Measurements from ENCODE around the gene KRT16.
"Not testable (repeated sequence)": the region's sequence is repeated elsewhere in the genome, so short reads cannot be mapped to it uniquely, and the experiment has no call there.

KRT16 gene

GRCh38 chr17:41625602-41626001 lies 13.0 kb upstream of the KRT16 start:
- H3K27ac ChIP-seq (ENCODE audit: low read depth, low read length): no peak overlapping the region
- no peaks in the 10 kb centered on the region for H3K36me3 ChIP-seq (ENCODE audit: control insufficient read depth, insufficient read depth, low read length)
- no peak overlapping the region for H3K4me3 ChIP-seq (ENCODE audit: low read depth, low read length)
- no peaks in the 10 kb centered on the region for H3K27me3 ChIP-seq (ENCODE audit: control insufficient read depth, insufficient read depth, low read length)
- no peak overlapping the region for H3K9ac ChIP-seq (ENCODE audit: low read depth, low read length)
- H3K9me3 ChIP-seq (ENCODE audit: control insufficient read depth, insufficient read depth, low read length): no peaks in the 10 kb centered on the region
- no peaks in the 10 kb centered on the region for H3K4me1 ChIP-seq (ENCODE audit: control insufficient read depth, insufficient read depth, low read length)

DNA sequence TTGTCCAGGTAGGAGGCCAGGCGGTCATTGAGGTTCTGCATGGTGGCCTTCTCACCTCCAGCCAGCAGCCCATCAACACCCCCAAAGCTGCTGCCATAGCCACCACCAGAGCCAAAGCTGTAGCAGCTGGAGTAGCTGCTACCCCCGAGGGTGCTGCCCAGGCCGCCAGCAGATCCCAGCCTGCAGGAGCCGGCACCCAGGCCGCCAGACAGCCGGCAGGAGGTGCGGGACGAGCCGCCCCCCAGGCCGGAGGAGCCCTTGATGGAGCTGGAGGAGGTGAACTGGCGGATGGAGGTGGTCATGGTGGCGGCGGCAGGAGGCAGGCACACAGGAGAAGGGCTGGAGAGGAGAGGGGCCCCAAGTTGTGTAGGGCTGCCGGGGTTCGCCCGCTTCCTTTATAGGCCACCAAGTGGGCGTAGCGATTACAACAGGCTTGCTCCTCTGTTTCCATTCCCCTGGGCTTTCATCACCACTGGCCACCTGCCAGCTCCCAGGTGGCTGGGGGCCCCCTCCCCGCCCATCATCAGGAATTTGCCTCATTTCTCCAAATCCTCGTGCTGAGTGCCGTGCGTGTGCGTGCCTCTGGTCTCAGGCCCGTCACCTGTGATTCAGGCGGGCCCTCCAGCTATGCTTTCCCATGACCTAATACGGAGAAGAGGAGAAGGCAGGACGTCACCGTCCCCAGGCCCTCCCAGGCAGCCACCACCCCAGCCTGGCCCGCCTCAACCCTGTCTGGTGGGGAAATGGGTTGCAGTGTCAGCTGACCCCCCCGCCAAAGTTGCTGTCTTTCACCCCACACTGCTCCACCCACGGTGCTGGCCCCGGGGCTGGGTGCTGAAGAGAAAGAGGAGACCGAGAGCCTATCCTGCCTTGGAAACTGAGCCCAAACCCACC lies 11.9 kb upstream of the KRT16 start, which contains the start of gene KRT17:
TSS of gene KRT17 (minus strand) at position 368 of the 894 bp plus-strand sequence. CDS start at position 302, 66 bp downstream.
- no peaks in the 10 kb centered on the region for H3K27me3 ChIP-seq (ENCODE audit: control insufficient read depth, insufficient read depth, low read length)
- H3K27ac ChIP-seq (ENCODE audit: low read depth, low read length): no peak within 1 kb of the TSS
- no peak within 1 kb of the TSS for H3K4me3 ChIP-seq (ENCODE audit: low read depth, low read length)
- H3K36me3 ChIP-seq (ENCODE audit: control insufficient read depth, insufficient read depth, low read length): no peaks in the 10 kb centered on the region
- no peaks in the 10 kb centered on the region for H3K9me3 ChIP-seq (ENCODE audit: control insufficient read depth, insufficient read depth, low read length)
- no peak within 1 kb of the TSS for H3K9ac ChIP-seq (ENCODE audit: low read depth, low read length)
- H3K4me1 ChIP-seq (ENCODE audit: control insufficient read depth, insufficient read depth, low read length): no peaks in the 10 kb centered on the region

DNA sequence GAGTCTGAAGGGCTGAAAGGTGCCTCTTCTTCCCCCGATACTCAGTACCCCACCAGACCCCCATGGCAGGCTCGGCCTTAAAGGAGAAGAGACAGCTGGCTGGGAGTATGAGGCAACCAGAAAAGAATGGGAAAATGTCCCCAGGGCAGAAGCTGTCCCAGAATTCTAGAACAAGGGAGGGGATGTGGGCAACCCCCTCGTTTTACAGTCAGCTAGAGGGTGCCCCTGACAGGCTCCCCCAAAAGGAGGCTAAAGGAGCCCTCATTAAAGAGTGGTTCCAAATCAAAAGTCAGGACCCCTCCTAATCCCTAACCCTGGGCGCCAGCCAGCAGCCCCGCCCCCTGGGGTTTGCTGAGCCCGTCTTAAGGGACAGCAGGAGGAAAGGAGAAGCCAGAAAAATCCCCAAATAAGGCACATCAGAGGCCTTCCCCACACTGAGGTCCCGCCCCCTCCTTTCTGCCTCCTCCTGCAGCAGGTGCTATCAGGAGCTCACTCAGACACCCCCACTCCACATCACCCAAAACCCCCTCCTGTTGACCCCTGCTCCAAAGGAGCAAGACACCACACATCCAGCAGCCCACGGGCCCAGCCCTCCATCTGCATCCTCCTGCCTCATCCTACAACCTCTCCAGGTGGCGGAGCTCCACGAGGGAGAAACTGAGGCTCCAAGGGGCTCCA lies 10.8 kb upstream of the KRT16 start:
- not testable (repeated sequence) for H3K9ac ChIP-seq (ENCODE audit: low read depth, low read length); H3K27ac ChIP-seq (ENCODE audit: low read depth, low read length)

GRCh38 chr17:41622340-41623183 lies 10.0 kb upstream of the KRT16 start:
- not testable (repeated sequence) for H3K9ac ChIP-seq (ENCODE audit: low read depth, low read length); H3K36me3 ChIP-seq (ENCODE audit: control insufficient read depth, insufficient read depth, low read length); H3K27me3 ChIP-seq (ENCODE audit: control insufficient read depth, insufficient read depth, low read length); H3K4me1 ChIP-seq (ENCODE audit: control insufficient read depth, insufficient read depth, low read length); H3K9me3 ChIP-seq (ENCODE audit: control insufficient read depth, insufficient read depth, low read length); H3K27ac ChIP-seq (ENCODE audit: low read depth, low read length); H3K4me3 ChIP-seq (ENCODE audit: low read depth, low read length)

More for the DNA sequence above, 10.8 kb upstream of the KRT16 start:
- H3K4me3 ChIP-seq (ENCODE audit: low read depth, low read length); H3K9me3 ChIP-seq (ENCODE audit: control insufficient read depth, insufficient read depth, low read length); H3K27me3 ChIP-seq (ENCODE audit: control insufficient read depth, insufficient read depth, low read length); H3K4me1 ChIP-seq (ENCODE audit: control insufficient read depth, insufficient read depth, low read length); H3K36me3 ChIP-seq (ENCODE audit: control insufficient read depth, insufficient read depth, low read length): not testable (repeated sequence)

- H3K4me3 ChIP-seq (ENCODE audit: low read depth, low read length): no peak overlapping the region
- H3K9me3 ChIP-seq (ENCODE audit: control insufficient read depth, insufficient read depth, low read length): no peaks in the 10 kb centered on the region
- no peaks in the 10 kb centered on the region for H3K36me3 ChIP-seq (ENCODE audit: control insufficient read depth, insufficient read depth, low read length)
- no peak overlapping the region for H3K9ac ChIP-seq (ENCODE audit: low read depth, low read length)
- no peak overlapping the region for H3K27ac ChIP-seq (ENCODE audit: low read depth, low read length)
- H3K27me3 ChIP-seq (ENCODE audit: control insufficient read depth, insufficient read depth, low read length): no peaks in the 10 kb centered on the region
- no peaks in the 10 kb centered on the region for H3K4me1 ChIP-seq (ENCODE audit: control insufficient read depth, insufficient read depth, low read length)
Observed at GRCh38 chr17:41621916-41622315, 9.3 kb upstream of the KRT16 start.

GRCh38 chr17:41621435-41621817 lies 8.9 kb upstream of the KRT16 start:
- H3K27ac ChIP-seq (ENCODE audit: low read depth, low read length); H3K4me1 ChIP-seq (ENCODE audit: control insufficient read depth, insufficient read depth, low read length); H3K9me3 ChIP-seq (ENCODE audit: control insufficient read depth, insufficient read depth, low read length); H3K27me3 ChIP-seq (ENCODE audit: control insufficient read depth, insufficient read depth, low read length); H3K36me3 ChIP-seq (ENCODE audit: control insufficient read depth, insufficient read depth, low read length); H3K9ac ChIP-seq (ENCODE audit: low read depth, low read length); H3K4me3 ChIP-seq (ENCODE audit: low read depth, low read length): not testable (repeated sequence)

GRCh38 chr17:41620583-41621434 lies 8.2 kb upstream of the KRT16 start:
- H3K27me3 ChIP-seq (ENCODE audit: control insufficient read depth, insufficient read depth, low read length): no peaks in the 10 kb centered on the region
- H3K9me3 ChIP-seq (ENCODE audit: control insufficient read depth, insufficient read depth, low read length): no peaks in the 10 kb centered on the region
- no peak overlapping the region for H3K27ac ChIP-seq (ENCODE audit: low read depth, low read length)
- H3K4me1 ChIP-seq (ENCODE audit: control insufficient read depth, insufficient read depth, low read length): no peaks in the 10 kb centered on the region
- H3K36me3 ChIP-seq (ENCODE audit: control insufficient read depth, insufficient read depth, low read length): no peaks in the 10 kb centered on the region
- no peak overlapping the region for H3K4me3 ChIP-seq (ENCODE audit: low read depth, low read length)
- H3K9ac ChIP-seq (ENCODE audit: low read depth, low read length): no peak overlapping the region

GRCh38 chr17:41619927-41620582 lies 7.5 kb upstream of the KRT16 start:
- not testable (repeated sequence) for H3K4me1 ChIP-seq (ENCODE audit: control insufficient read depth, insufficient read depth, low read length); H3K36me3 ChIP-seq (ENCODE audit: control insufficient read depth, insufficient read depth, low read length); H3K9ac ChIP-seq (ENCODE audit: low read depth, low read length); H3K27ac ChIP-seq (ENCODE audit: low read depth, low read length); H3K4me3 ChIP-seq (ENCODE audit: low read depth, low read length); H3K27me3 ChIP-seq (ENCODE audit: control insufficient read depth, insufficient read depth, low read length); H3K9me3 ChIP-seq (ENCODE audit: control insufficient read depth, insufficient read depth, low read length)

DNA sequence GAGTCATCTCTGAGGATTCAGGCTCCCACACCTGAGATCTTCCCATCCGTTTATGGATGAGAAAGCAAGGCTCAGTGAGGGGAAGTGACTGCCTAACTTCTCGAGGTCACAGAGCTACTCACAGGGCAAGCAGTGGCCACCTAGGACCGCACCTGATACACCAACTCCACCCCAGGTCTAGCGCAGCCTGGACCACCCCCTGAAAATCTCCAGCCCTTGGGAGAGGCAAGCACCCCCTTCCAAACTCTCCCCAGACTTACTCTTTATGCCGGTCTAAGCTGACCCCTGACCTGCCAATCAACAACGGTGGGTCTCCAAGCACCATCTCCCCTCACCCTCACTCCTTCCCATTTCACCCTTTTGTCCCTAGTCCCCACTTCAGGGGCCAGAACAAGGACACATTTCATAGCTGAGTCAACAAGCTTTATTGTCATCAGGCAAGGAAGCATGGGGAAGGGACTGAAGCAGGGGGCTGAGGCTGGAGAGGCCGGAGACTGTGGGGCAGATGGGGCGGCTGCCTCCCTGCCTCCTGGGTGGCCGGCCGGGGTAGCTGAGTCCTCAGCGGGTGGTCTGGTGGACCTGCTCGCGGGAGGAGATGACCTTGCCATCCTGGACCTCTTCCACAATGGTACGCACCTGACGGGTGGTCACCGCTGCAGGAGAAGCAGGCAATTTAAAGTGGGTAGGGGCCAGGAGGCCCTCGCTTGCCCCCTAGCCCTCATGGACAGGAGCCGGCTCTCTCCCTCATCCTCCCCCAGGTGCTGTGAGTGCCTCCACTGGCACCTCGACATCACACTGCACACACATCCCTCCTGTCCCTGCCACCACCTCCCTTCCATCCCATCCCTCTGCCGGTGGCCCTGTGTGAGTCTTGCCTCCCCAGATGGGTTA lies 6.7 kb upstream of the KRT16 start:
- Histone ChIP-seq H3K27me3 (ENCODE audit: control insufficient read depth, insufficient read depth, low read length) (no peaks in the 10 kb centered on the region), H3K9ac (ENCODE audit: low read depth, low read length) (no peak overlapping the region), H3K27ac (ENCODE audit: low read depth, low read length) (no peak overlapping the region), H3K36me3 (ENCODE audit: control insufficient read depth, insufficient read depth, low read length) (no peaks in the 10 kb centered on the region), H3K9me3 (ENCODE audit: control insufficient read depth, insufficient read depth, low read length) (no peaks in the 10 kb centered on the region), H3K4me3 (ENCODE audit: low read depth, low read length) (no peak overlapping the region), H3K4me1 (ENCODE audit: control insufficient read depth, insufficient read depth, low read length) (no peaks in the 10 kb centered on the region)

Data from HUES48 (cell line).